Stomach (tissue), 4 donors: ENCODE results near the gene H2BW2.

Source experiments
- EP300 ChIP-seq: sonication (generic); formaldehyde crosslinking; IDR thresholded peaks from one replicate; pipeline ENCODE4 v1.6.1; 2017; ENCODE audit warnings: antibody characterized with exemption
- POLR2A ChIP-seq, 4 donors: fragments of 450-650 bp; IDR thresholded peaks; one replicate each; pipeline ENCODE4 v1.6.1; 2016; ENCODE audit warnings: antibody characterized with exemption in 4 of 4, control low read depth in 2 of 4, mild to moderate bottlenecking in 1 of 4, moderate library complexity in 1 of 4
- POLR2AphosphoS5 ChIP-seq, 3 donors: sonication (generic); formaldehyde crosslinking; IDR thresholded peaks; one replicate each; pipeline ENCODE4 v1.6.1; 2016; ENCODE audit warnings: antibody characterized with exemption in 3 of 3
- TF ChIP-seq, protein P1 (sequence below), 7 experiments: fragments of 450-650 bp in 4 of 7; fragments of 200-600 bp in 3 of 7; sonication (generic) in 3 of 7; IDR thresholded peaks; one replicate each; pipeline ENCODE4 v1.5.1; 2016 to 2019; ENCODE audit warnings: antibody characterized with exemption in 7 of 7, control low read depth in 2 of 7, mild to moderate bottlenecking in 1 of 7

- TF ChIP-seq POLR2AphosphoS5 (IDR thresholded peaks at IDR 0.05), result no peak
- TF ChIP-seq, protein P1, sequence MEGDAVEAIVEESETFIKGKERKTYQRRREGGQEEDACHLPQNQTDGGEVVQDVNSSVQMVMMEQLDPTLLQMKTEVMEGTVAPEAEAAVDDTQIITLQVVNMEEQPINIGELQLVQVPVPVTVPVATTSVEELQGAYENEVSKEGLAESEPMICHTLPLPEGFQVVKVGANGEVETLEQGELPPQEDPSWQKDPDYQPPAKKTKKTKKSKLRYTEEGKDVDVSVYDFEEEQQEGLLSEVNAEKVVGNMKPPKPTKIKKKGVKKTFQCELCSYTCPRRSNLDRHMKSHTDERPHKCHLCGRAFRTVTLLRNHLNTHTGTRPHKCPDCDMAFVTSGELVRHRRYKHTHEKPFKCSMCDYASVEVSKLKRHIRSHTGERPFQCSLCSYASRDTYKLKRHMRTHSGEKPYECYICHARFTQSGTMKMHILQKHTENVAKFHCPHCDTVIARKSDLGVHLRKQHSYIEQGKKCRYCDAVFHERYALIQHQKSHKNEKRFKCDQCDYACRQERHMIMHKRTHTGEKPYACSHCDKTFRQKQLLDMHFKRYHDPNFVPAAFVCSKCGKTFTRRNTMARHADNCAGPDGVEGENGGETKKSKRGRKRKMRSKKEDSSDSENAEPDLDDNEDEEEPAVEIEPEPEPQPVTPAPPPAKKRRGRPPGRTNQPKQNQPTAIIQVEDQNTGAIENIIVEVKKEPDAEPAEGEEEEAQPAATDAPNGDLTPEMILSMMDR (IDR thresholded peaks at IDR 0.05), result no peak
- no peak for TF ChIP-seq EP300
- no peak for TF ChIP-seq POLR2A (IDR thresholded peaks at IDR 0.05)
These were observed 44.3 kb downstream of the H2BW2 start for GRCh38 chrX:104084063-104084462.
